Measurements from ENCODE around the gene TPGS1.

- no peak for TF ChIP-seq POLR2A (IDR thresholded peaks at IDR 0.05)
- TF ChIP-seq CTCF (IDR thresholded peaks at IDR 0.05 in 4 of 5, conservative IDR thresholded peaks at IDR 0.05 in 1 of 5): no peak
Observed at GRCh38 chr19:465056-465816, 42.1 kb upstream of the TPGS1 start.

Measured in gastrocnemius medialis (tissue), 4 donors.